GM18867 (cell line): Measurements from ENCODE around the gene CAMKMT.

Experiments
- ATAC-seq: cut with Tn5 transposase; IDR thresholded peaks from one replicate; pipeline ENCODE4 v1.9.1; 2021; ENCODE audit warnings: mild to moderate bottlenecking, moderate library complexity; ENCODE audit not compliant: unreplicated experiment

CAMKMT gene

GRCh38 chr2:44817673-44818335, 456.1 kb downstream of the CAMKMT start:
- no peak for ATAC-seq

- ATAC-seq, result no peak
These were observed 457.3 kb downstream of the CAMKMT start for GRCh38 chr2:44819061-44819460.

DNA sequence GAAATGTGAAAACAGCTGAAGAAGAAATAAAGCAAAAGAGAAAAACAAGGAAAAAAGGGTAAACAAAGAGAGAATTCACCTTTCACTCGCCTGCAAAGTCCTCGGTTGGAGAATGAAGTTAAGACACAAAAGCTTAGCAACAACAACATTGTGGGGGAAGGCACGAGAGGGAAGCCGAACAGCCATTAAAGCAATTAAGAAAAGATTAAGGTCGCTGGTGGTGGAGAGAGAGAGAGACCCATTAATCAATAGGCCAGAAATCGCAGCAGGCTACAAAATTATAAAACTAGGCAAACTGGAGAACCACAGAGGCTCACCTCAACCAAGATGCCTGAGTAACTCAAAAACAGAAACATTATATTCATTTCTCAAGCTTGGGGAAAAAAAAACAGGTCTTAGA, 459.8 kb downstream of the CAMKMT start:
- ATAC-seq, result no peak

- ATAC-seq, result no peak
These were observed 460.4 kb downstream of the CAMKMT start for GRCh38 chr2:44822174-44822573.
